Fibroblast of skin of left quadriceps (primary cell): ENCODE measurements around the gene ANO3.

Experiments
- DNase-seq, 2 experiments: peaks; one replicate each; pipeline ENCODE4 v3.0.0-alpha.2; 2013; ENCODE audit warnings: low read depth in 2 of 2

The ANO3 gene

DNA sequence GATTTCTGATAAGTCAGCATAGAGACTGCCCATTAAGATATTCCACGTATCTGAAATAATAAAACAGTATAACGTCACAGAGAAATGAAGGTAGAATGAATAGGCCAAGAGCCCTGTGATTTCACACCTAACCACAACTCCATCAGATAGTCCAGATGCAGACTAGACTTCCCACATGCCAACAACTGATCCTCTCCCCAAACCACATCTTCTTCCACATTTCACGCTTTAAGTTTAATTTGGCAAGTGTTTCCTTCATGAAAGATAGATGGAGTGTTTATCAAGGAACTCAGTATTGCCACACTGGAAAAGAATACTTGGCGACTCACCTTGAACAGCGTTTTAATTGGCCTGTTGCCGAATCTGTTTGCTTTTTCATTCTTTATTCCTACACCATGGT, 158.6 kb downstream of the ANO3 start:
- DNase-seq, result no peak

DNA sequence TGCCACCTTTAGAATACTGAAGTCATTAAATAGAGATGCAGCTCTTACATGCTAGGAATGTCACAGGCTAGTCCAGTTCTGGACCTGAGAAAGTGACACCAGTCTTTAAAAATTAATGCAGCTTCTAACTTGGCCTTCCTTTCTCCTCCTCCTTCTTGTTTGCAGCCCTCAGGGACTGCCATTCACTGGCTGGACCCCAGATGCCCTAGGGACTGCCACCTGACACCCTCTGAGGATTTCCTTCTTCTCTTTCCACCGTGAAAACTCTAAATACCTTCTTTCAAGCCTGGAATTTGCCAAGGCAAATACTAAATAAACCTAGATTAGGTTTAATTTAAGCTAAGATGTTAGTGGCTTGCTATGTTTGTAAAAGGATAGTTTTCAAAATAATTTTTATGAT, 161.7 kb downstream of the ANO3 start:
- no peak for DNase-seq

DNA sequence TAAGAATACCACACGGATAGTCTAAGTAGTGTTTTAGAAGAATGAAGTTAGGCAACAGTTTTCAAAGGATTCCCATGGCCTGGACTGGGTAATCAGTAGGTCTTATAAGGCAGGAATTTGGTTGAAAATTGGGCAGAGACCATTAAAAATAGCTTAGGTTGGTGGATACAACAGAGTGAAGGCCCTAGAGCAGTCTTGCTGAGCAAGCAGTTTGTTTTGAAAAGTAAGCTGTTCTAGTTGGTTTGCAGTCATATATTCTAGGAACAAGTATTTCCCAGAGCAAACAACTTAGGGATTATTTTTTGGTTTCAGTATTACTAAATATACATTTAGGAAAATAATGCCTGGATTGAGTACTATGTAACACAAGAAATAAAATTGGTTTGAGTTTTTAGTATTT, 175.3 kb downstream of the ANO3 start:
- no peak for DNase-seq

DNA sequence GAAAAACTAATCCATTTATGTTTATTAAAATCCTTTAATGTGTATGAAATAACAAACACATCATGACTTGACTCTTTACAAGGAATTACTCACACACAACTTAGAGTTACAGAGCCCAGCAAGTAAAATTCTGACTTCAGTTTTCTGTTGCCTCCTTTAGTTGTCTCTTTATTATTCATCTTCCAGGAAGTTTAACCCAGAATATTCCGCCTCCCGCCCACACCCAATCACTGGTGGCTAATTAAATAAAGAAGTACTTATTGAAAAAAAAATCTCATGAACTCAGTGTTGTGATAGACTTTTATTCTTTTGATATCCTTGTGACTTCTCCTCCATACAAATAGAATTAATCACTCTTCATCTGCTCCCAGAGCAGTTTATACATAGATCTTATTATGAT, 178.2 kb downstream of the ANO3 start:
- DNase-seq, result no peak

DNA sequence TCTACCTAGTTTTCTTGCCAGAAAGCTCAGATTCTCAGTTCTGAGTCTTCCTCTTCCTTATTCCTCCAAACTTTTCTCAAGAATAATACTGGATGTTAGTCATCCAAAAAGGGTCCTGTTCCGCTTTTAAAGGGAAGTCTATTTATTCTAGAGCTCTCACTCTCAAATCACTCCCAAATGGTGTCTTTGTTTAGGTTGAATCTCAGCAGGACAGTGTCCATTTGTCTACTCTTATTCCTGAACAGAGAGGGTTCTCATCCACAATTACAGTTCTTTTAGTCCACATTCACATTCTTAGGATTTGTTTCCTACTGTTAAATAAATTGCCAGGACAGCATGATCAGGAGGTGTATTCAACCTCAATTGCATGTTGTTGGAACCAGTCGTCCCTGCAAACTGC, 178.8 kb downstream of the ANO3 start:
- no peak for DNase-seq

DNA sequence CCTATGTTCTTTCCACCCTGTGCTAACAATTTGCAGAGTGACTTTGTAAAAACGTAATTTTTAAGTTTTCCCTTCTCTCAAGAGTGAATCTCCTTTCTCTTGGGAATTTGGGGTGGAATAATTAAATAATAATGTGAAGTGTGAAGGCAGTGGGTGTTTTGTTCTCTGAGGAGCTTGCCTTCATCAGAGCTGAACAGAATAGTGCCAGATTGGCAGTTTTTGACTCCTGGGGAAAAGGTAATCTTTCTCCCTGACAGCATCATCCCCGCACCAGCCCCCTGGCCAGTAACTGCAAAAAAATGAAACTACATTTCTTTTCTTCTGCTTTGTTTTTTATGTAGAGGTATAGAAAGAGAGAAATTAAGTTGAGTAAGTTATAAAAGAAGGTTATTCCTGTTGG, 180.3 kb downstream of the ANO3 start:
- no peak for DNase-seq

DNA sequence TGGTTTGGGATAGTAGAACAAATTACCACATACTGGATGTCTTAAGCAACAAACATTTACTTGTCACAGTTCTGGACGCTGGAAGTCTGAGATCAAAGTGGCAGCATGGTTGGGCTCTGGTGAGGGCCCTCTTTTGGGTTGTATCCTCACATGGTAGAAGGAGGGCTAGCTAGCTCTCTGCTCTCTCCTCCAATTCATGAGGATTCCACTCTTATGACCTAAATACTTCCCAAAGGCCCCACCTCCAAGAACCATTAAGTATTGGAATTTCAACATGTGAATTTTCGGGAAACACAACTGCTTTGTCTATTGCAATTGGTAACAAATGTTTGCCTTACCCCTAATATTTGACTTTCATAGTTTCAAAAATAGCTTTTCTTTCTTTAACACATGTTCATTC, 187.5 kb downstream of the ANO3 start:
- no peak for DNase-seq

DNA sequence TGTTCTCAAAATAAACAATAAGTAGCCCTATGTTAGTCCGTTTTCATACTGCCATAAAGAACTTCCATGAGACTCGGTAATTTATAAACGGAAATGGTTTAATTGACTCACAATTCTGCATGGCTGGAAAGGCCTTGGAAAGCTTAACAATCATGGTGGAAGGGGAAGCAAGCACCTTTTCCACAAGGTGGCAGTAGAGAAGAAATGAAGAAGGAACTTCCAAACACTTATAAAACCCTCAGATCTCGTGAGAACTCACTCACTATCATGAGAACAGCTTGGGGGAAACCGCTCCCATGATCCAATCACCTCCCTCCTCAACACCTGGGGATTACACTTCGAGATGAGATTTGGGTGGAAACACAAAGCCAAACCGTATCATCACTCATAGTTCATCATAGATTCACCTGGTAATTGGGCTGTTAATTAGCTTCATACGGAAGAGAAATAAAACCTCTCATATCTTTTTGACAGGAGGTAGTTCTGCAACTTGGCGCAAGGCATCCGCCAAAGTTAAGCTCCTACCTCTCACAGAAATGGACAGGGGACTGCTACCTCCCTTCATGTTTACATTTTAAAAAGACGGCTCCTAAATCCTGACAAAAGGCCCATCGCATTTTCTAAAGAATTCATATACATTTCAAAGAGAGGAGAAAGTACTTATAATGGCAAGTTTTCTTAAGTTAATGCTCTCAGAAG, 191.1 kb downstream of the ANO3 start:
- no peak for DNase-seq

DNA sequence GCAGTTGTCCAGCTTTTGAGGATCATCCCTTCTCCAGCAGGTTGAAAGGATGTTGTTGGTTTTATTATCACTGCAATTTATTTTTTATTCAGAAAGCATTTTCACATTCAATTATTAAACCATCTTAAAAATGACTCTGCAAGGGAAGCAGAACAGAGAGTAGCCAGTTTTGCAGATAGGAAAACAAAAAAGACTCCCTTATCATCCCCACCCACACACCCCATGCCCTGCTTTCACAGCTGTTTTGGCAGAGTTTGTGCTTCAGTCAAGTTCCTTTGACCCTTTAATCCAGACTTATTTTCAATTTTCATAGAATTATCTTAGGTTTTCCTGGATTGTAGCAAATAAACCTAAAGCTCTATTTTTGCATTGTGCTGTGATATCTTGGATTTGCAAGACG, 195.8 kb downstream of the ANO3 start:
- no peak for DNase-seq

DNA sequence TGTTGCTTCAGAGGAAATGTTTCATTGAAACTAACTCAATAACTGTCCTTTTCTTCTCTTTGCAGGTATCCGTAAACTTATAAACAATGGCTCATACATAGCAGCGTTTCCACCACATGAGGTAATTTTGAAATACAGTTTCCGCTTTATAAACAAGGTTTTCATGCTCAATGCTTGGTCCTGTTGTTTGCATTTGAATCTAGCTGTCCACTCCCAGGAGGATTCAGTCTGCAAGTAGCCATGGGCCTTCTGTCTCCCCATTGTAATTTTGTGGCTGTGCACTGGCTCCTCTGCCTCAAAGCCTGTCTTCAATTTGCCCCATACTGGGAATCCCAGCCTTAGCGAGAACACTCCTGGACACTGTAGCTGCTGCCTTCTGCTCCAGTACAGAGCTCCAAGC, 205.4 kb downstream of the ANO3 start:
- DNase-seq, result no peak

DNA sequence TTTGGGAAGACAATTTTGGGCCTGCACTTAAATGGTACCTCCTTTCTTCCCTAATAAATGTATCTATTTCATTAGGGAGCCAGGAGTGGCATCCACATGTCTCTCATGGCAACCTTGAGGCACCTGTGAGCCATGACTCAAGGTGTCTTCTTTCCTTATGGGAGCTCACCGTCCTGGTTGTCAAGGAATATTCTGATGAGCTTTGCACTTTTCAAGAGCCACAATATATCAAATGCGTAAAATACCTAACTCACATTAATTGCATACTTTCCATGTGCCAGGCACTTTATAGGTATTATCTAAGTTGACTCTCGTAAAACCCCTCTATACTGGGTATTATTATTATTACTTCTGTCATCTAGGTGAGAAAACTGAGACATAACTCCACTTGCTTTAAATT, 207.6 kb downstream of the ANO3 start:
- no peak for DNase-seq

DNA sequence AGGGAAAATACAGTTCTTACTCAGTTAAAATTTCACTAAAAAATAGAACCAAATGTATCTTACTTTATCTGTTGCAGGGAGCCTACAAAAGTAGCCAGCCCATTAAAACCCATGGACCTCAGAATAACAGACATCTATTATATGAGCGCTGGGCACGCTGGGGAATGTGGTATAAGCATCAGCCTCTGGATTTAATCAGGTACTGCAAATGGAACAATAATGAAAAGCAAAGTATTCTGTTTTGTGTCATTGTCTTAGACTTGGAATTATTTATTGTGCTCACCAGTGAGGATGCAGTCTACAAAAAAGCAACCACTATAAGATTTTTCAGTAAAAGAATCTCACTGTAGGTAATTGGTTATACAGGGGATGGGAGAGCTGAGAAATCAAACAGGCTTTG, 209.9 kb downstream of the ANO3 start:
- DNase-seq, result no peak

DNA sequence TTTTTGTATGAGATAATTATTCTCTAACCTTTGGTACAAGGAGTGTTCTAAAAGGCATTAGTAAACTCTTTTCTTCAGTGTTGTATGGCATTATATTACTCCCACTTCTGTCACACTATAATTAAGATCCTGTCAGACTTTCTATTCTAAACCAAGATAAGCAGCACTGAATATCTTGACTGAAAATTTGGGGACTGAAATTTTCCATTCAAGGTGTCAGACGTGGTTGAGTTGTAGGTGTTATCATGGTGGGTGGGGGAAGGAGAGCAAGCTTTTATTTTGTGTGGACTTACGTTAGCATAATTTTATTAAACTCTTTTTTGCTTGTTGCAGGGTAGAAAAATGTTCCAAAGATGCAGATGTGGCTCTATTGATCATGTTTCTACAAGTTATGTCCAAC, 217.2 kb downstream of the ANO3 start:
- DNase-seq, result no peak

DNA sequence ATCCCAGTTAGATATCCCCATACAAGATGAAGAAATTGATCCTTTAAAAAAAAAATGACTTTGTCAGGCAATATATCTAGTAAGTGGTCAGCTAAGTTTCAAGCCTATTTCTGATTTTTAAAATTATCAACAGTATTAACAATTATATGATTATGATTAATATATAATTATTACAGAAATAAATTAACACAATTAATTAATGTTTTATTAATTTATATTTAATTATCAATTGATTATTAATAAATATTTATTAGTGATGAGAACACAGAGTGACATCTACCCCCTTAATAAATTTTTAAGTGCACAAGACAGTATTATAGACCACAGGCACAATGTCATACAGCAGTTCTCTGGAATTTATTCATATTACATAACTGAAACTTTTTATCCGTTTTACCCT, 218.1 kb downstream of the ANO3 start:
- DNase-seq, result no peak

DNA sequence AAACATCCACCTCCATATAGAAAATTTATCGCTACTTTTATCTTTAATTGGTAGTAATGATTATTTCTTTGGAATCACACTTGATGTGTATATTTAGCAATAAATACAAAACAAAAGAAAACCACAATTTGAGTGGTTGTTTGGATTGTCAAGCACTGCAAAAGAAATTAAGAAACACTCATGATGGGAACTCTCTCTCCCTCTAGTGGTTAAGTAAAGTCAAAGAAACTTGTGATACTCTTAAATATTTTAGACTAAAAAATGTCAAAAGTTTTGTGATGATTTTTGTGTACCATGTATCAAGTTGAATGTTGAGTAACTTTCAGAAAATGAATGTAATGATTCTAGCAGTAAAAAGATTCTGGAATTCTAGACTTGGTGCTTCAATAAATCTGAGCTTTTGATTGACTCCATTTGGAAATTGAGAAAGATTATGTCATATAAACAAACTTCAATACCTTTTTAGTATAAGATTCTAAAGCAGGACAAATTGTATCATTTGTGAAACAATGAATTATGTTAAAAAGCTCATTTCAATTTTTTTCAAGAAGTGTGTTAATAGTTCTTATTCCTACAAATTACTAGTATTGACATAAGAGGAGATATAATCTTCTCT, 219.4 kb downstream of the ANO3 start:
- peak in 1 of 2 experiments; percentile 9 for DNase-seq

DNA sequence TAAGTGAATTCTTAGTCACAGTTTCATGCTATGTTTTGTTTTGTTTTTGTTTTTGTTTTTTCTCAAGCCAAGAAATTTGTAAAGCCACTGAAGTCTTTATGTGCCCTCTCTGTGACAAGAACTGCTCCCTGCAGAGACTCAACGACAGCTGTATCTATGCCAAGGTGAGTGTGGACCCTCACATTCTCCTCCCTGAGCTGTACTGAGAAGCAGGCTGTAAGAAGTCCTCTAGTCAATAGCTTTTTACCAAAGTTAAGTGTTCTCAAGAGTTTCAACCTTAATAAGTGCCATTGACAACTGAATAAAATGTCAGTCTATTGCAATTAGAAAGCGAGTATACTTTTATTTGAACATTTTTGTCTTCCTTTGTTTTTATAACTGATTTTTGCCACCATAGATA, 221.3 kb downstream of the ANO3 start:
- no peak for DNase-seq

DNA sequence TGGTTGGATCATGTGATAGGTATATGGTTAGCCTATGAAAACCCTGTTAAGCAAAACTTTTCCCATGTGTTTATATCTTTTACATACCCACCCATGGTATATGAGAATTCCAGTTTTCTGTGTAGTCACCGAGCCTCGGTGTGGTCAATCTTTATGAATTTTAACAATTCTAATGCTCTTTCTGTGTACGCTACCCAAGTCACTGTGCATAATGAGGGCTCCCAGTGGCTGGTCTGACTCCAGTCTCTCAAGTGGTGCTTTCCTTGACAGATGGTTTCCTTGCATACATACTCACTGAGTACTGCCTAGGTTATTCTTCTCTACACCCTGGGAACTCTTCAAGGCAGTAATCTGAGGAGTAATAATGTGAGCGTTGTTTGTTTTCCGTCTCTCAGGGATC, 222.5 kb downstream of the ANO3 start:
- DNase-seq, result no peak

DNA sequence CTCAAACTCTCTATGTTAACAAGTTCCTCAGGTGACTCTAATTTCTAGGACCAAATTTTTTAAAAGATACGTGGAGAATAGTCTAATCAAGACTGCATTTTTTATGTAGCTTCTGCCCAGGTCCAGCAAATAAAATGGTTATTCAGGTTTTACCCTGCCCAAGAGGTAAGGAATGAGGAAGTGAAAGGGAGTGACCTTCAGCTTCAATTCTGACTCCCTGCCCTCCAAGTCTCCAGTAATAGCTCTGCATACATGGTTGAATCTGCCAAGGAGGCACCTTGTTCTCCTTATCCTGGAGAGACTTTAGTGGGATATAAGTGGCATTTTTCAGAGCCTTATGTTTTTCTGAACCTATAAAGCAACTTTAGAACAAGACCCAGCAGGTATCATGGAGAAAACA, 224.7 kb downstream of the ANO3 start:
- DNase-seq, result no peak

DNA sequence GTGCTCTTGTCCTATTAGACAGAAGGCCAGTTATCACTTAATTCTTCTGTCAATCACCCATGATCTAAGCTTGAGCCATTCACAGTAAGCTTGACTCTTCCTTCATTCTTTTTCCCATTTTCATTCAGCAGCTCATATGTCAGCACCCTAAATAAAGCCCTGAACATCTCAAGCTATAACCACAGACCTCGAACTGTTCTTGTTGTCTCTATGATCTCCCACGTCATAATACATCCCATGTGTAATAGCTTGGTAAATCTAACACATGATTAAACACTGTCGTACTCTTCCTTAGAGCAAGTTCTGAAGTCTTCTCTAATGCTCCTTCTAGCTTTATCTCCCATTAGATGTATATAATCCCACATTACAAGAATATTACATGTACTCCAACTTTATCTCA, 225.7 kb downstream of the ANO3 start:
- DNase-seq, result no peak

DNA sequence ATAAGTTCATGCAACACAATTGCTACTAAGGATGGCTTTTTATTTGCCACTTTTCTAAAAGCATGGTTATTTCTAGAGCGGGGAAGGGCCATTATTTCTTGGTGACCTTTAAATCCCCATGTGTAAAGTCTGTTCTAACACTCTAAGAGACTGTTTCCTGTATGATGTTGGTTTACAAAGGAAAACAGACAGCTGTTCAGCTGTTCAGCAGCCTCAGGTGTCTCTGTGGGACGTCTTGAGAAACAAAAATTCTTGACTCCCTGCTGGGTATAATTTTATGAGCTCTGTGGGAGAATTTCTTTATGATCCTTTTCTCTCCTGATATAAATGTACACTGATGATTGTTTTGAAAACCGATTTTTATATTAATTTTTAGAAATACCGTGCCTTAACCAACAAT, 226.3 kb downstream of the ANO3 start:
- DNase-seq, result no peak

DNA sequence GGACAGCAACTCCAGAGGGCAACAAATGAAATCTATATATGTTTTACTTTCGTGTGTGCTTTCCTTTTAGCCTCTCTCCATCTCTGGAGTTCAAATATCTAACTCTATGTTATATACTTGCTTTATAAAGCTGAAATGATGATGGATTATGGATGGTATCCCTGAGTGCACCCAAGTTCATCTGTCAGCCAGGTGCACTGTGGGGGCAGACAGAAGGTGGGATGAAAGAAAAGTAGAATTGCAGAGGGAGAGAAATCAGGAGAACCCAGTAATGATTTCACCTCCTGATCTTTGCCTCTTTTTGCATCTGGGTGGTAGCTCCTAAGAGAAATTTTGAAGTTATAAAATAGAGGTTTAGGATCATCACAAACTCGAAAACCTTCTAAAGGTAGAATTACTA, 237.7 kb downstream of the ANO3 start:
- no peak for DNase-seq

DNA sequence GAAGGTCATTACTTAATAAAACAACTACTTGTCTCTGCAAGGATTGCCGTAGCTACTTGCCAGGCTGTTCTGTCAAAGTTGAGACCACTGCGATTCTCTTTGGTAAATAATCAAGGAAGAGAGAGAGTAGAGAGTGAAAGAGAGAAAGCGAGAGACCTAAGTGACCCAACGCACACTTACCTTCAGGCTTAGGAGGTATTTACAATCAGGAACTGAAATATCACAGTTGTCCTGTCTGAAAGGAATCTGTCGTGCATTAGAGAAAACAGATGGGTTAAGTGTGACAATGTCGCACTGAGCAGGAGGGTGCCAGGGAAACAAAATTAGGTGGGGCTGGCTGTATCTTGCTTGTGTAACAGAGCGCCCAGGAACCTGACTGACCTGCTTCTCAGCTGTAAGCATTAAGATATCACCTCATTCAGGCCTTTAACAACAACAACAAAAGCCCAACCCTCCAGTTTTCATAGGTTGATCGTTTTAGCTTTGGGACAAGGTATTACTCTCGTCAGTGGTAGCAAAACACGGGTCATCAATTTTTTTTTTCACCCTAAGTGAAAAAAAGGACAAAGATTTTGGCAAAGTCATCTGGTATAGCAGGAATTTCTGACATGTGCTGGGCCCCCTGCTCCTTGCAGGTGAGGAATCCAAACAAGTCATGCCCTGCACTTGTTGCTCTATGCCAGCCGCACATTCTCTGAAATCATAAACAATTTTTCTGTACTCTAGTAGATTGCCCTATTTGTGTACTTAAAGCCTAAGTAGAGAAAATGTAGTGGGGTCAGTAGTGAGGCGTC, 240.1 kb downstream of the ANO3 start, which contains the start of gene MUC15:
MUC15 (minus strand) TSS at position 403 of the 794 bp plus-strand sequence. CDS start 5,169 bp downstream, outside the sequence.
- DNase-seq, result no peak

DNA sequence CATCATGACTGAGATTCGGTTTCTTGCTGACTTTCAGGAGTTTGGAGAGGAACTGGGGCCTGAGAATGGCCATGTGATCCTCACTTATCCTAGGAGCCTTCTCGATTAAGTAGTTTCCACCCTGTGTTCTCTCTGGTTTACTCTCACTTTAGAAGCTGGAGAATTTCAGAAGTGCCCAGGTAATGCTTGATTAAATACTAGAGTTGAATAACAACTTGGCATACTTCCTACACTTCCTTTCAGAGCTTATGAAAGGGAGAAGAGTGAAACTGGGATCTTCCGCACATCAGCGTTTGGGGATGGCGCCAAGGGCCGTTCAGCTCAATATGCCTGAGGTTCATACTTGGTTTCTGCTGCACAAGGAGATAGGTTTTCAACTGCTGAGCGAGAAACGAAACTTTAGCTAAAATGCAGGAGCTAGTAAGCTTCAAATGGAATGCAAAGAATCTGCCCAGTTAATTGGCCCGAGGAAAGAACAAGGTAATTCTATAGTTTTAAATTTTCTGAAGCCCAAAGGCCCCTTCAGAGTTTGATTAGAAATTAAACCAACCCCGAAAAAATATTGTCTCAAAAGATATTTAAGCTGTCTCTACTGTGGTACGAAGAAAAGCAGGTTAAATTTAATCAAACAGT, 241.0 kb downstream of the ANO3 start:
- DNase-seq, result no peak
